Natural killer cell (primary cell): ENCODE results near the gene EIF4E. TPM values are rescaled to one million over a fixed set of nuclear protein-coding genes. Genes with fewer than 3 reads are reported as not detected.

ENCODE experiments used
- ATAC-seq, 3 donors: fragments of 150-1000 bp in 2 of 3; fragments of 200-7000 bp in 1 of 3; cut with Tn5 transposase; 1 replicate in 1 of 3; 2 replicates in 2 of 3; pipeline ENCODE4 v1.10.0; 2021; ENCODE audit warnings: mild to moderate bottlenecking in 2 of 3, moderate library complexity in 2 of 3
- DNase-seq, 2 donors: peaks; one replicate each; pipeline versions ENCODE4 v3.0.0 to v3.0.0-alpha.2; 2013 to 2021; ENCODE audit warnings: mixed read lengths in 1 of 2
- H3K27ac ChIP-seq: one replicate; pipeline ENCODE4 v1.5.1; 2013; ENCODE audit warnings: mild to moderate bottlenecking, low read length
- H3K27me3 ChIP-seq: one replicate; pipeline ENCODE4 v1.6.1; 2013; ENCODE audit warnings: low read length; ENCODE audit not compliant: control insufficient read depth, insufficient read depth
- H3K36me3 ChIP-seq: one replicate; pipeline ENCODE4 v1.6.1; 2013; ENCODE audit warnings: low read length; ENCODE audit not compliant: control insufficient read depth, insufficient read depth
- H3K4me1 ChIP-seq: one replicate; pipeline ENCODE4 v1.6.1; 2013; ENCODE audit warnings: low read length; ENCODE audit not compliant: control insufficient read depth, insufficient read depth
- H3K4me3 ChIP-seq: one replicate; pipeline ENCODE4 v1.5.1; 2013; ENCODE audit warnings: low read length
- H3K9me3 ChIP-seq: one replicate; pipeline ENCODE4 v1.6.1; 2013; ENCODE audit warnings: low read length; ENCODE audit not compliant: control insufficient read depth, insufficient read depth
- H3K27ac Mint-ChIP-seq, 2 donors: one replicate each; pipeline ENCODE4 v1.8.0; 2022; ENCODE audit warnings: mild to moderate bottlenecking in 2 of 2, mixed read lengths in 2 of 2, moderate library complexity in 1 of 2
- H3K27me3 Mint-ChIP-seq, 2 donors: one replicate each; pipeline ENCODE4 v1.8.0; 2022; ENCODE audit warnings: low read depth in 2 of 2, mixed read lengths in 2 of 2
- H3K36me3 Mint-ChIP-seq: one replicate; pipeline ENCODE4 v1.8.0; 2022; ENCODE audit warnings: mixed read lengths
- H3K4me1 Mint-ChIP-seq, 2 donors: one replicate each; pipeline ENCODE4 v1.8.0; 2022; ENCODE audit warnings: mixed read lengths in 2 of 2
- H3K4me3 Mint-ChIP-seq: one replicate; pipeline ENCODE4 v1.8.0; 2022; ENCODE audit warnings: mild to moderate bottlenecking, moderate library complexity, mixed read lengths
- H3K9me3 Mint-ChIP-seq, 2 donors: one replicate each; pipeline ENCODE4 v1.8.0; 2022; ENCODE audit warnings: mixed read lengths in 2 of 2
- WGBS: methylation state at CpG from one replicate; pipeline ENCODE4 v1.1.7; 2013; ENCODE audit warnings: missing lambda C conversion rate; ENCODE audit not compliant: insufficient coverage; 5-methylcytosine and 5-hydroxymethylcytosine counted together
- intact Hi-C: fragments of 100-400 bp; cut with micrococcal nuclease; formaldehyde crosslinking; loops from one replicate; pipeline ENCODE4 v1.14.2; 2022
- total RNA-seq, 4 donors: library from RNA; stranded (reverse); fragments of 120-200 nt in 1 of 4; gene quantifications; one replicate each; pipeline versions ENCODE4 v1.2.3 to v1.2.4, GENCODE V29; 2013 to 2022
- TF ChIP-seq, protein P1 (sequence below): fragments of 200-600 bp; IDR thresholded peaks from one replicate; pipeline ENCODE4 v1.8.0; 2022; ENCODE audit warnings: antibody characterized with exemption

EIF4E gene
- total RNA-seq, 3 donors from 2014 or later (not counting 1 experiment from before 2014, with no cell fraction given): 67.4 to 92.4 (median 75.5) TPM

DNA sequence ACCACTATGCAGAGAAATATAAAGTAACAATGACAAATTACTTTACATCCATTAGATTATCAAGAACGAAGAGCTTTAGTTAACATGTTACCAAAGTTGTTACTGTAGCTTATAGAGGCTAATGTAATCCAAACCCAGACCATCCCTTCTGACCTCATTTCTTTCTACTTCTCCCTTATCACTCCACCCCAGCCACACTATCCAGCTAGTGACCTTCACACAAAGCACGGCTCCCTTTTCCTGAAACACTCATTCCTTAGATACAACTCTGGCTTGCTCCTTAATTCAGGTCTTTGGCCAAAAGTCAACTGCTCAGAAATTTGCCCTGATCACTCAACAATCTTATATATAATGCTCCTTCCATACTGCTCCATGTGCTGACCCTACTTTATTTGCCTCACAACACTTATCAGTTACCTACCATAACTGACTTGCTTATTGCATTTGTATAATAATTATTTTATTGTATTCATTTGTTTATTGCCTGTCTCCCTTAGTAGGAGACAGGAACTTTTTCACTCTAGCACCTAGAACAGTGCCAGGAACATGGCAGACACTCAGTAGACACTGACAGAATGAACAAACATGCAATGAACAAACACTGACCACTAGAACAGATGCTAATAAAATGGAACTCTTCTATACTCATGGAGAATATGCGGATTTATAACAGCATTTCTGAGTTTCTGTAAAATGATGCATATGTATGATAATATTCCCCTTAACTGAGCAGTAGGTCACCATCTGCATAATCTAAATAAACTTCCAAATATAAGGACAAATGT is 67.6 kb downstream of the EIF4E start:
- Mint-ChIP-seq H3K36me3 (no peaks in the 10 kb centered on the region), H3K27me3 (no peaks in the 10 kb centered on the region), H3K9me3 (no peaks in the 10 kb centered on the region), H3K27ac (no peak overlapping the region), H3K4me3 (no peak overlapping the region), H3K4me1 (no peaks in the 10 kb centered on the region)
- H3K4me1 ChIP-seq: no peaks in the 10 kb centered on the region
- intact Hi-C loops: no loop called here
- TF ChIP-seq, protein P1, sequence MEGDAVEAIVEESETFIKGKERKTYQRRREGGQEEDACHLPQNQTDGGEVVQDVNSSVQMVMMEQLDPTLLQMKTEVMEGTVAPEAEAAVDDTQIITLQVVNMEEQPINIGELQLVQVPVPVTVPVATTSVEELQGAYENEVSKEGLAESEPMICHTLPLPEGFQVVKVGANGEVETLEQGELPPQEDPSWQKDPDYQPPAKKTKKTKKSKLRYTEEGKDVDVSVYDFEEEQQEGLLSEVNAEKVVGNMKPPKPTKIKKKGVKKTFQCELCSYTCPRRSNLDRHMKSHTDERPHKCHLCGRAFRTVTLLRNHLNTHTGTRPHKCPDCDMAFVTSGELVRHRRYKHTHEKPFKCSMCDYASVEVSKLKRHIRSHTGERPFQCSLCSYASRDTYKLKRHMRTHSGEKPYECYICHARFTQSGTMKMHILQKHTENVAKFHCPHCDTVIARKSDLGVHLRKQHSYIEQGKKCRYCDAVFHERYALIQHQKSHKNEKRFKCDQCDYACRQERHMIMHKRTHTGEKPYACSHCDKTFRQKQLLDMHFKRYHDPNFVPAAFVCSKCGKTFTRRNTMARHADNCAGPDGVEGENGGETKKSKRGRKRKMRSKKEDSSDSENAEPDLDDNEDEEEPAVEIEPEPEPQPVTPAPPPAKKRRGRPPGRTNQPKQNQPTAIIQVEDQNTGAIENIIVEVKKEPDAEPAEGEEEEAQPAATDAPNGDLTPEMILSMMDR: no peak
- H3K4me3 ChIP-seq: no peak overlapping the region
- H3K36me3 ChIP-seq: no peaks in the 10 kb centered on the region
- no peak for ATAC-seq
- no peaks in the 10 kb centered on the region for H3K9me3 ChIP-seq
- no peak for DNase-seq
- WGBS: 96% methylated on average over 2 of the region's 3 CpGs
- no peak overlapping the region for H3K27ac ChIP-seq
- no peaks in the 10 kb centered on the region for H3K27me3 ChIP-seq

DNA sequence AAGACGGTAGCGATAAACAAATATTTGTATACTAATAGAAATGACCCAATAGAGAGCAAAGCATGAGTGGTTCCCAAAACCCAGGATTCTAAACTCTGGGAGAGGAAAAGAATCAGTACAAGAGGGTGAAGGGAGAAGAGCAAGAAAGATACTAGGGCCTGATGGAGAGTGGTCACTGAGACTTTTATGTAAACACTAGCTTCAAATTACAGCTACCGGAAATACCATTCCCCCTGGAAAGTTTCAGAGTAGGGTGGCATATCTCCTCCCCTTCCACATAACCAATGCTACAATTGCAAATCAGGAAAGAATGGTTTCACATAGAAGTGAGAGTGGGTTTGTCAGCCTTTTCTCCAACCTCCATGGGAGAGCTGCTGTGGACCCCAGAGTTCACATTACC is 77.1 kb downstream of the EIF4E start:
- no peak overlapping the region for H3K27ac Mint-ChIP-seq
- TF ChIP-seq, protein P1: no peak
- ATAC-seq: no peak
- H3K36me3 ChIP-seq: no peaks in the 10 kb centered on the region
- DNase-seq: no peak
- no peaks in the 10 kb centered on the region for H3K9me3 Mint-ChIP-seq
- no peak overlapping the region for H3K4me3 Mint-ChIP-seq
- no peak overlapping the region for H3K4me3 ChIP-seq
- H3K27me3 Mint-ChIP-seq: peaks cover 10 to 16% of the 10 kb centered on the region in 2 donors
- H3K36me3 Mint-ChIP-seq: no peaks in the 10 kb centered on the region
- H3K27me3 ChIP-seq: no peaks in the 10 kb centered on the region
- no peaks in the 10 kb centered on the region for H3K4me1 Mint-ChIP-seq
- no peaks in the 10 kb centered on the region for H3K9me3 ChIP-seq
- intact Hi-C loops: no loop called here
- H3K27ac ChIP-seq: no peak overlapping the region
- no peaks in the 10 kb centered on the region for H3K4me1 ChIP-seq
- no CpG with 5 or more reads among the region's 3 CpGs for WGBS

DNA sequence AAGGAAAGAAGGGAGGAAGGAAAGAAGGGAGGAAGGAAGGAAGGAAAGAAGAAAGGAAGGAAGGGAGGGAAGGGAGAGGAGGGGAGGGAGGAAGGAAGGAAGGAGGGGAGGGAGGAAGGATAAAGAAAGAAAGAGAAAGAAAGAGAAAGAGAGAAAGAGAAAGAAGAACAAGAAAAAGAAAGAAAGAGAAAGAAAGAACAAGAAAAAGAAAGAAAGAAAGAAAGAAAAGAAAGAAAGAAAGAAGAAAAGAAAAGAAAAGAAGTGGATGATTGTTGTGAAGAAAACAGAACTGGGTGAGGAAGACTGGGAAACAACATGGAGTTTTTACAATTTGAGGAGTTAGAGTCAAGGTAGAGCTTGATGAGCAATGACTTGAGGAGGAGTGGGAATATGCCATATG is 78.0 kb downstream of the EIF4E start:
- no peak overlapping the region for H3K27ac Mint-ChIP-seq
- Histone ChIP-seq H3K36me3 (no peaks in the 10 kb centered on the region), H3K27me3 (no peaks in the 10 kb centered on the region), H3K9me3 (no peaks in the 10 kb centered on the region), H3K4me3 (no peak overlapping the region), H3K4me1 (no peaks in the 10 kb centered on the region), H3K27ac (no peak overlapping the region)
- H3K27me3 Mint-ChIP-seq: peaks cover 10 to 16% of the 10 kb centered on the region in 2 donors
- H3K36me3 Mint-ChIP-seq: no peaks in the 10 kb centered on the region
- no peak for DNase-seq
- no peak overlapping the region for H3K4me3 Mint-ChIP-seq
- intact Hi-C loops: no loop called here
- TF ChIP-seq, protein P1: no peak
- no peak for ATAC-seq
- no peaks in the 10 kb centered on the region for H3K9me3 Mint-ChIP-seq
- no peaks in the 10 kb centered on the region for H3K4me1 Mint-ChIP-seq

DNA sequence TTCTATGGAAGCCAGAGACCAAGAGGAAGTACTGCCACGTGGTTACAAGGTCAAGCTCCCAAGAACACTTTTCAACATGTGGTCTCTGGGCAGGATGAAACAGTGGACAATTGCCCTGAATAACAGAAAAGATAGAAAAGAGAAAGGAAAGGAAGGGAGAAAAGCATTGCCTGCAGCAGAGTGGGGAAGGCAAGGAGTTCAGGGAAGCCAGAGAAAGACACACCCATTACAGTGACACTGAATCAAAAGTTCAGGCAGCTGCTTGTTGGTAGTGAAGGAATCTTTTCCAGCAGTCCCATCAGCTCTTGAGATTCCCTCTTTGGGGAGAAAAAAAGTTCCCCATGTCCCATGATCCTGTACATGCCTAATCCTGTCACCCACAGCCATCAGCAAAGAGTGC is 80.5 kb downstream of the EIF4E start:
- Mint-ChIP-seq H3K36me3 (no peaks in the 10 kb centered on the region), H3K4me1 (no peaks in the 10 kb centered on the region)
- ATAC-seq: no peak

More for the DNA sequence above, 80.5 kb downstream of the EIF4E start:
- no peaks in the 10 kb centered on the region for H3K27me3 ChIP-seq
- Mint-ChIP-seq H3K27me3 (peaks cover 5 to 8% of the 10 kb centered on the region in 2 donors), H3K9me3 (no peaks in the 10 kb centered on the region), H3K4me3 (no peak overlapping the region), H3K27ac (no peak overlapping the region)
- no peak overlapping the region for H3K27ac ChIP-seq
- TF ChIP-seq, protein P1: no peak
- no peak overlapping the region for H3K4me3 ChIP-seq
- intact Hi-C loops: no loop called here
- no peaks in the 10 kb centered on the region for H3K4me1 ChIP-seq
- 46% methylated on average over 1 of the region's 1 CpG for WGBS
- DNase-seq: no peak
- no peaks in the 10 kb centered on the region for H3K36me3 ChIP-seq
- no peaks in the 10 kb centered on the region for H3K9me3 ChIP-seq
